Endothelial cell of umbilical vein (primary cell): Measurements from ENCODE around the gene TIMP4.

ENCODE experiments used
- CTCF ChIP-seq, 2 donors: IDR thresholded peaks; 1 replicate in 1 of 2; 2 replicates in 1 of 2; pipeline ENCODE4 v1.5.1; 2011; ENCODE audit warnings: low read length in 2 of 2, mild to moderate bottlenecking in 2 of 2, moderate library complexity in 2 of 2, control low read depth in 1 of 2, inconsistent platforms in 1 of 2, low read depth in 1 of 2; ENCODE audit not compliant: insufficient read depth in 1 of 2; ENCODE audit errors: extremely low read depth in 1 of 2
- FOS ChIP-seq: IDR thresholded peaks from 2 replicates; pipeline ENCODE4 v1.6.1; 2011; ENCODE audit warnings: mild to moderate bottlenecking, low read length, moderate library complexity, borderline replicate concordance; ENCODE audit not compliant: insufficient read depth
- MAX ChIP-seq: IDR thresholded peaks from 2 replicates; pipeline ENCODE4 v1.6.1; 2011; ENCODE audit not compliant: insufficient read depth, insufficient read length
- MYC ChIP-seq: IDR thresholded peaks from one replicate; pipeline ENCODE4 v1.6.1; 2011; ENCODE audit warnings: mild to moderate bottlenecking, low read depth, low read length
- POLR2AphosphoS5 ChIP-seq: IDR thresholded peaks from 2 replicates; pipeline ENCODE4 v1.6.1; 2012; ENCODE audit warnings: low read depth, mild to moderate bottlenecking, control low read depth, low read length, moderate library complexity; ENCODE audit not compliant: insufficient read depth

GRCh38 chr3:12194669-12195161, 36.0 kb upstream of the TIMP4 start:
- no peak for TF ChIP-seq MAX
- TF ChIP-seq CTCF (IDR thresholded peaks at IDR 0.05; ENCODE audit: extremely low read depth in 1 of 2, insufficient read depth in 1 of 2, low read depth in 1 of 2, low read length in 2 of 2) = no peak
- no peak for TF ChIP-seq FOS
- TF ChIP-seq MYC = no peak
- no peak for TF ChIP-seq POLR2AphosphoS5
